ENCODE measurements around the gene PPP2CA.
"Not testable (repeated sequence)": the region's sequence is repeated elsewhere in the genome, so short reads cannot be mapped to it uniquely, and the experiment has no call there.

The PPP2CA gene

DNA sequence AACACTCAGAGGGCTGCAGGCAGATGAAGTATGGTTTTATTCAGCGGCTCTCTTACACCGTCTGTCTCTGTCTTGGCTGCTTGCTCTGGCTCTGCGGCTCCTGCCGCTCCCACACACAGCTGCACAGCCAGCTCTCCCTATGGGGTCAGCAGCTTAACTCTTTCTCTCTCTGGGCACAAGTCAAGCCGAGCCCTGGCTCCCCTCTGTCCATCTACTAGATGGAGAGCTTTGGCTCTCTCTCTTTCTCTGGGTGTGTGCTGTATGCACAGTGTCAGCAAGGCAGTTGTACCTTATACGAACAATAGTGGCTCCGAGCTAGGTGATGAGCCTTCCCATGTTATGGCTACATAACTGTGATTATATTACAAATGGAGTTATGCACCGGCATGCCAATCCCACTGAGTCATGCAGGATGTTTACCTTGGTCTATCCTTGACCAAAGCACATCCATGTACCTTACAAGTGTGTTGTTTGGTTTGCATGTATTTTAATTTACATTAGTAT lies 19.3 kb upstream of the PPP2CA start:
- peak; percentile 33 for DNase-seq (ENCODE audit: low spot score)

DNA sequence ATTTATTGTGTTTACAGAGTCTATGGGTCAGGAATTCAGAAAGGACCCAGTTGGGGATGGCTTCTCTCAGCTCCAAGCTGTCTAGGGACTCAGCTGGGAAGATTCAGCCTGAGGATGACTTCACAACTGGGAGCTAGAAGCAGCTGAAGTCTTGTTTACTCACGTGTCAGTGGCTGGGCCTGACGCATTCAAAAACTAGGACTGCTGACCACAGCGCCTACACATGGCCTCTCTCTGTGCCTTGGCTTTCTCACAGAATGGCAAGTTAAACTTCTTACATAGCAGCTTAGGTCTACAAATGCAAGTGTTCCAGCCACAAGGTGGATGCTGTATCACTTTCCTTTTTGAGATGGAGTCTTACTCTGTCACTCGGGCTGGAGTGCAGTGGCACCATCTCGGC lies 16.3 kb upstream of the PPP2CA start:
- DNase-seq (ENCODE audit: low spot score) = no peak

DNA sequence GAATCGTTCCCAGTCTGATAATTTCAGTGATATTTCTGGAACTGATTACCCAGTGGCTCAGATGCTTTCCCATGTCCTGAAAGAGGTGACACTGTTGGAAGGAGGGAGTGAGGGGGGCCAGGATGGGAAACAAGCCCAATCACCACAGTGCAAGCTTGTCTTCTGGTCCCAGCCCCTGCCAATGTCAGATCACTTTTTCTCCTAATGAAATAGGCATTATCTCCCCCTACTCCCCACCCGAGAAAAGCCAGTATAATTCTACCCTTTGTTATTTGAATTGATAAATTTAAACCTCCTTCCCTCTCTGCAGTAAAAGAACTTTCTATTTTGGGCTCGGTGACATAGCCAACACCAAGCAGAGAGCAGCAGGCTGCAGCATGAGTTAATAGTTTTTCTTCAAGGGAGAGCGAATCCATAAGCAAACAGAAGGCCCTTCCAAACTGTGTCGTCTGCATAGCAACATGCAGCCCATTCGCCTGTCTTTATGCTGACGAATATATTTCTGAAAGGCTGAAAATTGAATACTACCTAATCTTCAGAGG lies 14.6 kb upstream of the PPP2CA start:
- peak; percentile 33 for DNase-seq (ENCODE audit: low spot score)

DNA sequence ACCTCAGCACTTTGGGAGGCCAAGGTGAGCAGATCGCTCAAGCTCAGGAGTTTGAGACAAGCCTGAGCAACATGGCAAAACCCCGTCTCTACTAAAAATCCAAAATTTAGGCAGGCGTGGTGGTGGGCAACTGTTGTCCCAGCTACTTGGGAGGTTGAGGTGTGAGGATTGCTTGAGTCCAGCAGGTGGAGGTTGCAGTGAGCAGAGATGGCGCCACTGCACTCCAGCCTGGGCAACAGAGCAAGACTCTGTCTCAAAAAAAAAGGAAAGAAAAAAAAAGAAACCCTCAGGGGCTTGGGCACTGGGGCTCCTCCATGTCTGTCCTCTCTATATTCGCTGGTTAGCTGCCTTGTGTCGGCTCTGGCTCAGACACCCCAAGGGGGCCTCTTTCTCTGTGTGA lies 10.9 kb upstream of the PPP2CA start:
- no peak for DNase-seq (ENCODE audit: low spot score)

DNA sequence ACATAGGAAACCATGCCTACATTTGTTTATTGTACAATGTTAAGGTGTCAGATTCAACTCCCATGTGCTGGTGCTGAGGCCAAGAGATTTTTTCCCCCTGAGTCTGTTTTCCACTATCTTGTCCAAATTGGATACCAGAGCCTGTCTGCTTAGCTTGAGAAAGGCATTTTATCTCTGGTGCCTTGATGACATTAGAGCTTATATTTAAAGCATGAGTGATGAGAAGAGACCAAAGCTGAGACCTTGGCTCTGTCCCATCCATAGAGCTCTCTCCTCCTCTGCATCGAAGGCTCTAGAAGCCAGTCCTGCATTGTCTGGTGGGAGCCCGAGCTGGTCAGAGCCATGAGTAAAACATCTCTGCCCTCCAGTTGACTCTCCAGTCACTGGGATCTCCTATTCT lies 10.4 kb upstream of the PPP2CA start:
- DNase-seq (ENCODE audit: low spot score) = no peak

DNA sequence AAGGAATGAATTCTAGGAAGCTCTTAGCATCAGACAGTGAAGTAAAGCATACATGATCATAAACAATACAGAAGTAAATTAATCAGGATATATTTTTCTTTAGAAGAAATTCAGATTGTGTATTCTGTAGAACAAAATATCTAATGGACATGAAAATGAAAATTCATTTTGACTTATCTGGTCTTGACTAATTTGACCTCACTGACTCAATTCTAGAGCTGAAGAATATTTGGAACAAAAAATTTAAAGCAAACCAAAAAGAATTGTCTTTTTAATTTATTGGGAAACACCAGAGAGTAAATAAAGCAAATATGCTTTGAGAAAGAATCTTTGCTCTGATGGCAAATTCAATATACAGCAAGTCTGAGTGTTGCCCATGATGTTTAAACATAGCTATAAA lies 2.8 kb upstream of the PPP2CA start:
- DNase-seq (ENCODE audit: low spot score) = no peak

DNA sequence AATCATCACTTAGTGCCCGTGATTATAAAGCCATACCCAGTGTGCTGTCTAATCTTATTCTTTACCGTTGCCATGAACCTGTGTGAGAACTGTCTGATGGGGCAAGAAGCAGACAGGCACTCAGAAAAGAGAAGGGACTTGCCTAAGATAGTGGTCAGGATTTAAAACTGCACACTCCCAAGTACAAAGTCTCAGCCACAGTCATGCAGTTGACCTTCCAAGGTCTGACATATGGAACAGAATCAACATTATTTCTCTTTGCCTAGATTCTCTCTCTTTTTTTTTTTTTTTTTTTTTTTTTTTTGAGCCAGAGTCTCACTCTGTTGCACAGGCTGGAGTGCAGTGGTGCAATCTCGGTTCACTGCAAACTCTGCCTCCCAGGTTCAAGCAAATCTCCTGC lies 1.9 kb upstream of the PPP2CA start:
- no peak for DNase-seq (ENCODE audit: low spot score)

DNA sequence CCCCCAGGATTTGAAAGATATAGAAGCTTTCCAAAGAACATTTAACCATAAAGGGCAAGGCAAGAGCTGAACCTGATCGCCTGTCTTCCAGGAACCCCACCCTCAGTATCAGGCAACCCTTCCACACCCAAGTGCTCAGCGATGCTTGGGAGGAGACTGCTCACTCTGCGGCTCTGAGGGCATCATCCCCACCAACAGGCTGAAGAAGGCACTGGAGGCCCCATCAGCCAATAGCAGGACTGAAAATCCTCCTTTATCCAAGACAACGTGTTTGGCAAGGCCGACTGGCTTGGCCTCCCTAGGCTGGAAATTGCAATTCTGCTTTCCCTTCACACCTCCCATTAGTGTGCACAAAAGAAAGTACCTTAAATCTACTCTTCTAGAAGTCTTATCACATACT lies 1.4 kb upstream of the PPP2CA start:
- DNase-seq (ENCODE audit: low spot score) = peak; percentile 58

DNA sequence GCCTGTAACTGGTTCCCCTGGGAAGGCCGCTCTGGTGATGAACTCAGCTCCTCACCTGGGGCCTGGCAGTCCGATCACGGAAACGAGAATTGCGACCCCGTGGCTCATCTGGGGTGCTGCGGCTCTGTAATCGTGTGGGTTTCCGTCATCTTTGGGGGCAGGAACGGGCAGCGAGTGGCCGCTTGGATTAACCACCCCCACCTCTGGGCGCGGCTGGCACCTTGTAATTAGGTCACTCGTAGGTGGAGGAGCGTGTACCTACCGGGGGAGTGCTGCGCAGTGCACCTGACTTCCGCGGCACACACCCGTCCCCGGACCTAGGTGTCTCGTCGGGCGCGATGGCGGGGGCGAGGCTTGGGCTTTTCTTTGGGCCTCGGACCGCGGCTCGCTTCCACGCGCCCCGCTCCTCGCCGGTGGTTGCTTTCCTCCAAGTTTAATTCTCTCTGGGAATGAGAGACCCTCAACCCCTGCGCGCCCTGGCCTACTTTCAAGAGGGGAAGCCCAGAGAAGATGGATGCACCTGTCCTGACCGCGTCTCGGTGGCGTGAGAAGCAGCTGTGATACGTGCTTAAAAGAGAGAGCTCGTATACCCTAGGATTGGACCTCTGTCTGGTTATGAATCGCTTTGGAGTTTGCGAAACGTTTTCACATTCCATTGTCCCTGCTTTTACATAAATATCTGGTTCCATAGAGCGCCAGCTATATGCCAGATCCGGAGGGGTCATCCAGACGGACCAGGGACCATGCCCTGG lies 744 bp upstream of the PPP2CA start:
- DNase-seq (ENCODE audit: low spot score) = no peak

DNA sequence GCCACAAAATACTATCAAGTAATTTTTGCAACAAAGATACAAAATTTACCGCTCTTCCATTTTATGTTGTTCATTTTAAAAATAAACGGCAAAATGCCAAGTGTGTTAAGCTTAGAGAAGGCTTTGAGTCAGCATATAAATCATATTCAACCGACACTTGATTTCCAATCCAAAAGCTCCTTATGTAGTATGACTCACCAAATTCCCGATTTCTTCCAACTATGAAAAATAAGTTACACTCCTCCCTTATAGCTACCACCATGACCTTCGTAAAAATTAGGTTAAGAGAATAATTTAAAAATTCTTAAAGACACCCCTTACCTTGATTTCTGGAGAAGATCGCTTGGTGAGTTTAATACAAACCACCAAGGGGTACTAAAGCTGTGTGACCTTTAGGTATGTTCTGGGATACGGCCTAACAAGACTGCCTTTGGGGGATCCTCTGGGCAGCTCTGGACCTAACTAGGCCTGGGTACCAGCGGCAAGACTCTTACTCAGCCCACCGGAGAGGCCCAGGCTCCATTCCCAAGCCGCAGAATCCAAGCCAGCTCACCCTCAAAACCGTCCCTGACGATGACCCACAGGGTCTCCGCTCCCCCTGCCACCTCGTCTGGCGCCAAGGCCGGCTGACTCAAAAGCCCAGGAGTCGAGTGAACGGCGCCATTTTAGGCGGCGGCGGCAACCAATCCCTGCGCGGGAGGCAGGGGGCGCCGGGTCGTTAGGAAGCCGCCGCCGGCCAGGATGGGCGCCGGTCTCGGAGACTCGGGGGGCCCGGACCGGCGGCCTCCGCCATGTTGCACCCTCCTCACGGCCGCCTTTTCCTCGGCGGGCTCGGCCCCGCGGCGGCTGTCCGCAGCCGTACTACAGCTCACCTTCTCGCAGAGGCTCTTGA lies 739 bp downstream of the PPP2CA start:
- DNase-seq (ENCODE audit: low spot score) = peak; percentile 90

DNA sequence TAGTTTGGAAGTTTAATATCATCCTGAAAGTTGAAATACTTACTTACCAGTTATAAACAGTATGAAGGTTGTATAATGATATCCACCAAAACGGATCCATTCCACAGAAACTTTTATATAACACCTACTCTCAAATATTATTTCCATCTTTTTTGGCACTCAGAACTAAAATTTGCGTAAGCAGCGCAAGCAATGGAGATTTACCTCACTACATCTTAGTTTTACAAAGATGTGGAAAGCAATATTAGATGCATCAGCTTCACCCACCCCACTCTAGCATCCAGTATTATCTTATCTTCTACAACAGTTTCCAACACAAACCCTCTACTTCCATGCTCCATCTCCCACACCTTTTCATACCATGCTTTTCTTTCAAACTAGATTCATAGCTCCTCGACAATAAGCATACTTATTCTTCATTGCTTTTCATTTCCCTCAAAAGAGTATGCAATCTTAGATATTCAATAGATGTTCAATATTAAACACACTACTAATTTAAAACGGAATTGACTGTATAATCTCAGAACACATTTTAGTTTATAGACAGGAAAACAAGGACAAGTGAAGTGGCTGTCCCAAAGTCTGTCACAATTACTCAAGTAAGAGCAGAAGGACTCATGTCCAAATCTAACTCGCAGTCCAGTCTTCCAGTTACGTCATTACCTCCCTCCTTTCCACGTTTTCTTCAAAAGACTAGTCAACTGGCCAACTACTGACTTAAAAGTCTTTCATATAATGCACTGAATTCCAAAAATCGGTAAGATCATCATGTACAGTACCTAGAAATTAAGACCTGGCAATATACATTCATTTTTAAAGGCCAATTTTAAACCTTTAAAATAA lies 2.2 kb downstream of the PPP2CA start:
- no peak for DNase-seq (ENCODE audit: low spot score)

DNA sequence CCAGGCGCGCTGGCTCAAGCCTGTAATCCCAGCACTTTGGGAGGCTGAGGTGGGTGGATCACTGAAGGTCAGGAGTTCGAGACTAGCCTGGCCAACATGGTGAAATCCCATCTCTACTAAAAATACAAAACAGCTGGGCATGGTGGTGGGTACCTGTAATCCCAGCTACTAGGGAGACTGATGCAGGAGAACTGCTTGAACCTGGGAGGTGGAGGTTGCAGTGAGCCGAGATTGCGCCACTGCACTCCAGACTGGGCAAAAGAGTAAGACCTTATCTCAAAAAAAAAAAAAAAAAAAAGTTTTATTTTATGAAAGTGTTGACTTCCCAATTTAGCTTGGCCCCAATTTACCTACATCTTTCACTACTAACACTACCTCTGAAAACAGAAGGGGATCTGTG lies 4.2 kb downstream of the PPP2CA start:
- DNase-seq (ENCODE audit: low spot score) = not testable (repeated sequence)

DNA sequence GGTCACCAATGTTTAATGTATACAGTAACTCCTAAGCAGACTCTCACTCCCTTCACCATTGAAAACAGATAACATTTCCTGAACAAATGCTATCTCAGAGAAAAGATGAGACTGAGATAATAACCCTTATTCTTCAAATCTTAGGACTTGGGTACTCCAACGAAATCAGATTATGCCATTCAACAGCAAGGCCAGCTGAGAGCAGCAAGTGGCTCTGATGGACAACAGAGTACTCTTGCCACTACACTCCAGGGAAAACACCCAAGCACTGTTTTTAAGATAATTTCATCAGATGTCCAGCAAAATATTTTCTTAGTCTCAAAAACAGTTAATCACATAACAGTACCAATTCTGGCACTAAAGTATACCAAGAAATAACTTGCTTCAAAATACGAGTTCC lies 10.1 kb downstream of the PPP2CA start:
- DNase-seq (ENCODE audit: low spot score) = no peak

DNA sequence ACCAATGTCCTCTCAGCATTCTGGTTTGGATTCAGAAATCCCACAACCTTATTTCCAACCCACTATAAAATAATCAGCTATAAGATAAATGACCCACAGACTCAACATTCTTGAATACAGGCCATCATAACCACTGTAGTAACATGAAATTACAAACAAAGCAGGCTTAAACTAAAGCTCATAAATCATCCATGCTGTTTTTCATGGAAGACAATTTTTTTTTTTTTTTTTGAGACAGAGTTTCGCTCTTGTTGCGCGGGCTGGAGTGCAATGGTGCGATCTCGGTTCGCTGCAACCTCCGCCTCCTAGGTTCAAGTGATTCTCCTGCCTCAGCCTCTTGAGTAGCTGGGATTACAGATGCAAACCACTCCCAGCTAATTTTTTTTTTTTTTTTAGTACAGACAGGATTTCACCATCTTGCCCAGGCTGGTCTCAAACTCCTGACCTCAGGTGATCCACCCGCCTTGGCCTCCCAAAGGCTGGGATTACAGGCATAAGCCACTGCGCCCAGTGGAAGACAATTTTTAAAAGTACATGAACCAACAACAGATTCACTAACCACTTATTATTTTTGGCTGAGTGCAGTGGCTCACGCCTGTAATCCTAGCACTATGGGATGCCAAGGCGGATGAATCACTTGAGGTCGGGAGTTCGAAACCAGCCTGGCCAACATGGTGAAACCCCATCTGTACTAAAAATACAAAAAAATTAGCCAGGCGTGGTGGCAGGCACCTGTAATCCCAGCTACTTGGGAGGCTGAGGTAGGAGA lies 14.4 kb downstream of the PPP2CA start:
- DNase-seq (ENCODE audit: low spot score) = not testable (repeated sequence)

DNA sequence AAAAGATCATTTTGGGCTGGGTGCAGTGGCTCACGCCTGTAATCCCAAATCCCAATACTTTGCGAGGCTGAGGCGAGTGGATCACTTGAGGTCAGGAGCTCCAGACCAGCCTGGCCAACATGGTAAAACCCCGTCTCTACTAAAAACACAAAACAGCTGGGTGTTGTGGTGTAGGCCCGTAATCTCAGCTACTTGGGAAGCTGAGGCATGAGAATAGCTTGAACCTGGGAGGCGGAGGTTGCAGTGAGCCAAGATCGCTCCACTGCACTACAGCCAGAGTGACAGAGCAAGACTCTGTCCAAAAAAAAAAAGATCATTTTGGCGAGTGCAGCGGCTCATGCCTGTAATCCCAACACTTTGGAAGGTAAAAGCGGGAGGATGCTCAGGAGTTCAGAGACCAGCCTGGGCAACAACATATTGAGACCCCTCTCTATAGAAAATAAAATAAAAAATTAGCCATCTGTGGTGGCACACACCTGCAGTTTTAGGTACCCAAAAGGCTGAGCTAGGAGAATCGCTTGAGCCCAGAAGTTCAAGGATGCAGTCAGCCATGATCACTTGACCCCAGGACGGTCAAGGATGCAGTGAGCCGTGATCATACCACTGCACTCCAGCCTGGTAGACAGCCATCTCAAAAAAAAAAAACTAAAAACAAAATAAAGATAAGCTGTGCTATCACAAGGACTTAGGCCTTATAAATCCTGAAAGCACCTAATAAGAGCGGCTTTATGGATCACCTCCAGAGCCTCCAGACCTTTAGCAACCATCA lies 16.2 kb downstream of the PPP2CA start:
- DNase-seq (ENCODE audit: low spot score) = no peak

DNA sequence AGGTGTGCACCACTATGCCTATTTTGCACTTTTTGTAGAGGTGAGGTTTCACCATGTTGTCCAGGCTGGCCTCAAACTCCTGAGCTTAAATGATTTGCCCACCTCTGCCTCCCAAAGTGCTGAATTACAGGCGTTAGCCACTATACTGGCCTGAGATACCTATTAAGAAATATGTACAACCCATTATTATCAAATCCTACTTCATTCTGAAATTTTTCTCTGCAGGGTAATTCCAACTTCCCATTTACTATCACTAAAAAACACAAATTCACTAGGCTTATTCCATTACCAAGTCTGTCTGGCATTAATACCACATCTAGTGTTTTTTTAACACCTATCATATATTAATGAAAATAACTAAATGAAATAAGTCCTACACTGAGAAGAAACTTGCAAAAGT lies 18.2 kb downstream of the PPP2CA start:
- DNase-seq (ENCODE audit: low spot score) = no peak

DNA sequence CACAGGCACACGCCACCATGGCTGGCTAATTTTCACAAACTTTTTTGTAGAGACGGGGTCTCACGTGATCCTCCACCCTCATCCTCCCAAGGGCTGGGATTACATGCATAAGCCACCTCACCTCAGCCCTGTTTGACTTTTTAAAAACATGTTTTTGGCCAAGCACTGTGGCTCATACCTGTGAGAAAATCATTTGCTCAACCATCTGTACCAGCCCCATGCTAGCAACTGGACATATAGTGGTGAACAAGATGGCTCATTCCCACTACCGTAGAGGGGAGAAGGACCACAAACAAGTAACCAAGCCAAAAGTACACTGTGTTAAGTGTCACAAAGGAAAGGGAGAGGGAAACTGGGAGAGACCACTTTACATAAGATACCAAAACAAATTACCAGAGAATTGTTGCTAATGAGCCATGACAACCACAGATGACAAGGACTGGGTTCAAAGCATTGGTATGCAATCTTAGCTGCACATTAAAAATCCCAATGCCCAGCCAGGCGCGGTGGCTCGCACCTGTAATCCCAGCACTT lies 19.2 kb downstream of the PPP2CA start:
- DNase-seq (ENCODE audit: low spot score) = no peak

DNA sequence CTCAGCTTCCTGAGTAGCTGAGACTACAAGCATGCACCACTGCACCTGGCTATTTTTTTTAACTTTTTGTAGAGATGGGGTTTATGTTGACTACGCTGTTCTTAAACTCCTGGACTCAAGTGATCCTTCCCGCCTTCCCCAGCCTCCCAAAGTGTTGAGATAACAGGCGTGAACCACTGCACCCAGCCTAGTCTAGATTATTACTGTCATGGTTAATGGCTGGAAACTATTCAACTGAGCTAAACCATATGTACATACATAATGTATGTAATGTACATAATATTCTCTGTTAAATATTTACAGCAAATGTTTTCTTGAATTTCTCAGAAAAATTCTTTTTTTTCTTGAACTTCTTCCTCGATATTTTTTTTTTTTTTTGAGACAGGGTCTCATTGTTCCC lies 21.3 kb downstream of the PPP2CA start:
- DNase-seq (ENCODE audit: low spot score) = no peak

DNA sequence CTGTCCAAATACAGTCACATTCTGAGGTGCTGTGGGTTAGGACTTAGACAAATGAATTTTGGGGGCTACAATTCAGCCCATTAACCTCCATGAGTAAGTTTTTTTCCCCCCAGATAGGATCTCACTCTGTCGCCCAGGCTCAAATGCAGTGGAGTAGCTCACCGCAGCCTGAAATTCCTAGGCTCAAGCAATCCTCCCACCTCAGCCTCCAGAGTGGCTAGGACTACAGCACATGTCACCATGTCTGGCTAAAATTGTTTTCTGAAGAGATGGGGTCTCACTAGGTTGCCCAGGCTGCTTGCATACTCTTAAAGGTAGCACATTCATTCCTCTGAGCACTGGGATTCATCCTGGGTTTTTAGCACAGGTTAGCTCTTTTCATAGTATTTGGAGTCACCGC lies 22.2 kb downstream of the PPP2CA start:
- DNase-seq (ENCODE audit: low spot score) = no peak

DNA sequence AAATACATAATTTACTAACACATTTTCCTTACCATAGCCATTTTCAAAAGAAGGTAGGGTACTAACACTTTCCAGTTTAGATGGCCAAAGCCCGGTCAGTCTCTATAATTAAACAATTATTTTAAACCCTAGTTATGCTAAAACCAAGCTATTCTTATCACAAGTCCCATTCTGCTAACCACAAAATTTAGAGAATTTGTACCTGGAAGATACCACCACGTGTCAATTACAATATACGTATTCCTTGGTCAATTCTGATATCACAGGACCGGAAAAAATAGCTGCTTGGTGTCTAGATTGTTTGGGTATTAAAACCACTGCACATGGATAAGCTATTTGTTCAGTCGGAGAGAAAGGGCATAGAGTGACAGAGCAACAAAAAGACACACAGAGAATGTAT lies 30.2 kb downstream of the PPP2CA start:
- no peak for DNase-seq (ENCODE audit: low spot score)

All from iPS-NIHi11 (cell line).